HG02970 (cell line): ENCODE results near the gene F9.
A peak's percentile ranks its signal among the peaks of the same experiment; 100 is the strongest.
"Not testable (repeated sequence)": the region's sequence is repeated elsewhere in the genome, so short reads cannot be mapped to it uniquely, and the experiment has no call there.

ENCODE experiments used
- ATAC-seq: cut with Tn5 transposase; IDR thresholded peaks from one replicate; pipeline ENCODE4 v1.9.1; 2021; ENCODE audit warnings: mild to moderate bottlenecking, moderate library complexity, moderate number of reproducible peaks; ENCODE audit not compliant: unreplicated experiment, low FRiP score

Gene F9

DNA sequence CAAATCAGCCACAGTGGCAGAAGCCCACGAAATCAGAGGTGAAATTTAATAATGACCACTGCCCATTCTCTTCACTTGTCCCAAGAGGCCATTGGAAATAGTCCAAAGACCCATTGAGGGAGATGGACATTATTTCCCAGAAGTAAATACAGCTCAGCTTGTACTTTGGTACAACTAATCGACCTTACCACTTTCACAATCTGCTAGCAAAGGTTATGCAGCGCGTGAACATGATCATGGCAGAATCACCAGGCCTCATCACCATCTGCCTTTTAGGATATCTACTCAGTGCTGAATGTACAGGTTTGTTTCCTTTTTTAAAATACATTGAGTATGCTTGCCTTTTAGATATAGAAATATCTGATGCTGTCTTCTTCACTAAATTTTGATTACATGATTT, at the start of gene F9:
Gene F9 (plus strand): TSS at position 190 of the 400 bp plus-strand sequence. CDS start 26 bp downstream, at position 216.
- ATAC-seq, result no peak

DNA sequence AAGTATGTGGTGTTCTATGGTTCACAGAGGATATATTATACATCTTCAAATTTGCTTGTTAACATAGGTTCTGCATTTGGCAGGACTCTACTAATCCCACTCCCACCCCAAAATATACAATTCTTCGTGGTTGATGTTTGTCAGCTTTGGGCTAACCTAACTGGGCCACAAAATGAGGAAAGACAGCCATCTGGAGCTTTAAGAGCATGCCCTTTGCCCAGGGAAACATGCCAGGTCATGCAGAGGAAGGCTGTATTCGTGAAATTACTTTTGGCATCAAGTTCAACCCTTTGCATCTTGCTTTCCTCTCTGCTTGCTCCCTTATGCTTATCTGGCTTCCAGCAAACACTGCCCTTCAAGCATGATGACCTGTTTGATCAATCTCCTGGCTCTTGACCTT, 46.8 kb upstream of the F9 start:
- no peak for ATAC-seq

DNA sequence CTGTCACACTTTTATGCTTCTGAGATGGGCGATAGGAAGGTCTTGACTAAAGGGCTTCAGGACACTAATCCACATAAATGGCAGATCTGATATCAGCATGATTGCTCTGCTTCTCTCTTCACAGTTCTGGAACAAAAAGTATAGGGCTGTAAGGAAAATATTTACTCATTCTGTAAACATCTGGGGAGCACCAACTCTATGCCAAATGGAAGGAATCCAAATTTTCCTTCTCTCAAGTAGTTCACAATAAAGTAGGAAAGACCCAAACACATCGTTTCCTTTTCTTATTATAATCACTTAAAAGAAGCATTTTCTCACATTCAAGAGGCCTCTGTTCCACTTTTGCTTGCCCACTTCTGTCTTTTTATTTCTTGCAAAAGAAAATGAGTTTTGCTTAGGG, 45.9 kb upstream of the F9 start:
- ATAC-seq, result no peak

DNA sequence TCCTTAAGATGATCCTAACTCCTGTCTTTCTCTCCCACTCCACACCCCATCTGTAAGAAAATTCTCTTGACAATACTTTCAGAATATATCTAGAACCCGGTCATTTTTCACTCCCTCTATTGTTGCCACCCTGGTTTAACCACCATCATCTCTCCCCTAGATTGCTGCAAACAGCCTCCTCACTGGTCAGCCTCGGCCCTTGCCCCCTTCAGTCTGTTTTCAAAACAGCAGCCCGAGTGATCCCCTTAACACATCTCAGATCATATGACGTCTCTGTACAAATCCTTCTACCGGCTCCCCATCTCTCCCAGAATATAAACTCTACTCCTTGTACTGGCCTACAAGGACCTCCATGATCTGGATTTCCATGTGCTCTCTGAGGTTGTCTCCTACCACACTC, 35.2 kb upstream of the F9 start:
- no peak for ATAC-seq

DNA sequence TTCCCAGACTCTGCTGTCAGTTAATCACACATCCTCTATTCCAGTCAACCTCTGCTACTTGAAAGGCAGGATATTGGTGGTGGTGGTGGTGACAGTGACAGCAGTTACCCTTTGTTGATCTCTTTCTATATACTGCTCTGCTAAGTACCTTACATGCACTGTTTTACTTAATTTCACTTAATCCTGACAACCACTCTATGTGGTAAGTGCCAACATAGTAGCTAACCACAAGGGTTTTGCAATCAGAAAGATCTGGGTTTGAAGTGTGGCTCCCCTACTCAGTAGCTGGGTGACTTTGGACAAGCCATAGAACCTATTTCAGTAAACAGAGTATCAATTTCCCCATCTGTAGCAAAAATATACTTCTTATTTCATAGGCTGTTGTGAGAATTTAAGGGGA, 24.2 kb upstream of the F9 start:
- ATAC-seq, result no peak

DNA sequence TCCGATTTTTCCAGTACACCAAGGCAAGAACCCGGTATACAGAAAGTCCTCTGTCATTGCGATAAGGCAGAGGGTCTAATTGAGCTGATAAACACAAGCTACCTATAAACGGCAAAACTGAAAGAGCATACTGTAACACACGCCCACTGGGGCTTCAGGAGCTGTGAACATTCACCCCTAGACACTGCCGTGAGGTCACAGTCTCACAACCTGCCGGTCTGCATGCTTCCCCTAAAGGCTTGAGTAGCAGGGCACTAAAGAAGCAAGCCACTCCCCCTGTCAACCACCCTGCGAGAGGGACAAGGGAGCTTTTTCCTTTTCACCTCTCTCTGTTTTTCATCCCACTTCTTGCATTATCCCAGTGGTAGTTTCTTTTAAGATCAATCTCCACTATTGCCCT, 22.4 kb upstream of the F9 start:
- no peak for ATAC-seq

DNA sequence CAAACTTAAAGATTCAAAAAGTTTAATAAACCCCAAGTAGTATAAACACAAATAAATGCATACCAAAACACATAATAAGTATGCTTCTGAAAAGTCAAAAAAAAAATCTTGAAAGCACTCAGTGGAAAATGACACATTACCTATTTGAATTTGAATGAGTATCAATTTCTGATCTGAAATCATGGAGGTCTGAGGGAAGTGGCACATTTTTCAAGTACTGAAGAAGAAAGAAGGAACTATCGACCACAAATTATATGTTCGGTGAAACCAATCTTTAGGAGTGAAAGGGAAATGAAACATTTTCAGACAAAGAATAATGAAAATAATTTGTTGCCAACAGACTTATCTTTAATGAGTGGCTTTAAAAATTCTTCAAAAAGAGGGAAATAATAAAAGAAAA, 12.1 kb upstream of the F9 start:
- ATAC-seq, result no peak

DNA sequence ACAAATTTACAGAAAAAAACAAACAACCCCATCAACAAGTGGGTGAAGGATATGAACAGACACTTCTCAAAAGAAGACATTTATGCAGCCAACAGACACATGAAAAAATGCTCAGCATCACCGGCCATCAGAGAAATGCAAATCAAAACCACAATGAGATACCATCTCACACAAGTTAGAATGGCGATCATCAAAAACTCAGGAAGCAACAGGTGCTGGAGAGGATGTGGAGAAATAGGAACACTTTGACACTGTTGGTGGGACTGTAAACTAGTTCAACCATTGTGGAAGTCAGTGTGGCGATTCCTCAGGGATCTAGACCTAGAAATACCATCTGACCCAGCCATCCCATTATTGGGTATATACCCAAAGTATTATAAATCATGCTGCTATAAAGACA, 1.7 kb upstream of the F9 start:
- ATAC-seq, result not testable (repeated sequence)

DNA sequence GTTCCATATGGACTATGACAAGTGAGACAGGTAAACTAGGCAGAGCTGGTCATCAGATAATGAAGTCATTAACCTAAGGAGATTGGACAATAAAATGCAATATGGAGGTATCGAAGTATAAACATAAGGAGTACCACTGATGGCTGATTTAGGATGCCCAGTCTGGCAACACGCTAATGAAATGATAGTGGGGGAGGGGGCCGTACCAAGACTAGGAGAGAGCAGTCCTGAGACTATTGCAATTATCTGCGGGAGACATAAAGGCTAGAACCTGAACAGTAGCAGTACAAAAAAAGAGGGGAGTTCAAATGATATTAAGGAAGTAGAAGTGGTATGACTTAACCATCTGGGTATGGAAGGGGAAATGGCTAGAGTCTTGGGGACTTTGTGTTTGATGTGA, 2.3 kb downstream of the F9 start:
- ATAC-seq, result no peak

DNA sequence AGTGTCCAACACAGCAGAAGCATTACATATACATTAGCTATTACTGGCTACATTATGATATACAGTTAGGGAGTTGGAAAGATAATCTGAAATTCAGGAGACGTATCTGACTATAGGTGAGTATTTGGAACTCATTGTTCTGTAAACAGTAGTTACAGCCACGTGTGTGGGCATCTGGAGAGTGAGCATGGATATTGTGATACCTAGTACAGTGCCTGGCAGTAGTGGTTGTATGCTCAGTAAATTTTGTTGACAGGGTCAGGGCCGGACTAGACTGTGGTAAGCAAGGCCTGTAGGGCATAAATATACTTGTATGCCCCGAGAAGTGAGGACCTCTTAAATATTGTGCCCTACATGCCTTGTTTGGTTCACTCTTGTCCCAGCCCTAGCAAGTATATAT, 2.9 kb downstream of the F9 start:
- ATAC-seq, result no peak

DNA sequence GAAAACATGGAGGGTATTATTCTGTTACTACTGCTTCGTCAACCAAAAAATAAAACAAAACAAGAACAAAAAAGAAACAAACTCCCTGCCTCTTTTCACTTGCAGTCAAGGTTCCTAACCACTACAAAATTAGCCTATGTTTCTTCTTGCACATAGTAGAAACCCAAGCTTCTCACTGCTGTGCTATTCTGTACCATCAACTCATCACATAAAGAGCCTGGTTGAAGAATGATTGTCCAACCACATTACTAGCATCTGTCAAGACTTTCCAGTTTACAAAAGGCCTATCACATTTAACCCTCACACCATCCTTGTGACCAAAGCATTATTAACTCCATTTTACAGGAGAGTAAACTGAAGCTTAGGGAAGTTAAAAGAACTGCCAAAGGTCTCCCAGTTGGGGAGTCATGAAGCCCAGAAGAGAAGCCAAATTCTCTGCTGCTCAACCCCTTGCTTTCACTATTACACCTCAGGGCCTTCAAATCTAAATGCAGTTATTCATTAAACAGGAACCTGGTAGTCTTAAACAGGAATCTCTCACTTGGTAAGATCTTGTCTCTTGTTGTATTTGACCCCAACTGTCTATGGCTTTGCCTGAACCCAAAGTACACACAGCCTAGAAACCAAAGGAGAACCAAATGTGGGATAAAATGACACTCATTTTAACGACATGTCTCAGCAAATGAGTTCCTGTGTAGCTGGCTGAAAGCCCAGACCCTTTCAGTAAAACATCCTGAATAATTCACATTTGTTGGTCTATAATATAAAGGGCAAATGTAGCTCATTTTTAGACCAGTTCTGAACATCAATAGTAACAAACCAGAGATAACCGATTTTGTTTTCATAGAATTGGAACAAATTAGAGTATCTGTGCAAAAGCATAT, 8.6 kb downstream of the F9 start:
- peak; percentile 65 for ATAC-seq

DNA sequence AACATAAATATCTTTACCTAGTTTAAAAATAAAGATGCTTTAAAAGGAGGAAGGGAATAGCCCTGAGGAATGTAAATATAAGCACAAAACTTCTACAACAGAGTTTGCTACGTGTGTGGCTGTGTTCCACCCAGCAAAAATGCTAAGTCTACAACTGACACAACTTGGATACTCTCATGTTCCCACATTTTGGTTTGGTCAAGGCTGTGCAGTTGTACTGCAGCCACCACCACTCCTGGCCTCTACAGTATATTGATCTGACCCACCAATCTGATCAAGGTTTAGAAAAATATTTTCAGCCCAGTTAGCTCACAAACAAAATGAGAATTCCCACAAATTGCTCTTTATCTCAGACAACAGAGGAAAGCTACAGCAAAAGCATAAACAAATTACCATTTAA, 12.1 kb downstream of the F9 start:
- ATAC-seq, result no peak

DNA sequence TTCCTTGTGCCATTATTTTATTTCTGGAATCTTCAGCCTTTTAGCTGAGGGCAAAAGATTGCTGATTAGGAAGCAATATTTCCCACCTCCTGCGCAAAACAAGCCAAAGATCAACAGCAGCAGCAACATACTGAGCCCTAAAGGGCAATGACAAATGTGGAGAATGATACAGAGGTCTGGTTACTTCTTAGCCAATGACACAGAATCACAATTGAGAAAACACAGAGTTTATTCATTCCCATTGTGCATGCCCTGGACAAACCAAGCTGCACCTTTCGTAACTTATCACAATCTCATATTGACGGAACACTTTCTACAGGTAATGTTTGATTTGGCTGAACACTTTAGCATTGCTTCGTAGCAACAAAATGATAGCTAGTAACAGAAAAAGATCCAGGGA, 13.4 kb downstream of the F9 start:
- no peak for ATAC-seq

DNA sequence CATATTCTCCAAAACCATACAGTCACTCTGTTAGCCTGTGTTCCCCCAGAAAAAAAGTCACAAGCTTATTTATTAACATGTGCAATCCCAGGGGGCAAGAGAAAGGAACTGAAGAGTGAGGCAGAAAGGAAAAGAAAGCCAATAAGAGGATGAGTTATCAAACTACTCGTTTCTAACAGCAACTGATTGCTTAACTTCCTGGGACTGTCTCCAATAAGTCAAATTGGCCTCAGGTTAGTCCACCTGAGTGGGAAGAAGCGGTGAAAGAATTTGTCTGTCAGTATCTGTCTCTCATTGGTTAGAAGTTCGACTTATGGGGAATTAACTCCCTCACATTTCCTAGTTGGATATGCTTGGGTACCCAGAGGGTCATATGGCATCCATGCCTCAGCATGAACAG, 14.1 kb downstream of the F9 start:
- ATAC-seq, result no peak

DNA sequence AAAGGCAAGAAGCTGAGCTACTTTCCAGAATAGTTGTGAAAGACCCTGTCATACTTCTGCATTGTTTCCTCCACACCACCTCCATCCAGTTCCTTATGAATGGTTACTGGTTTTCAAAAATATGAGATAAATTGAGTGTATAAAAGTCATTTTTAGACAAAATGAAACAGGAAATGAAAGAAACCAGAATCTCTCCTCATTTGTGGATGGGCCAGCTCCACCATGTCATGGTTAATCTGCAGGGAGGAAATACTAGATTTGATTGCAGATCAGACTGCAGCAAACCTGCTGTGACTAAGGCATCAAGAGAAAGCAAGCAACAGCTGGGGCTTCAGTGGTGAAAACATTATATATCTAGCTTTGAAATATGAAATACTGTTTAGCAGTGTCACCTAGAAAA, 23.8 kb downstream of the F9 start:
- ATAC-seq, result peak; percentile 28

DNA sequence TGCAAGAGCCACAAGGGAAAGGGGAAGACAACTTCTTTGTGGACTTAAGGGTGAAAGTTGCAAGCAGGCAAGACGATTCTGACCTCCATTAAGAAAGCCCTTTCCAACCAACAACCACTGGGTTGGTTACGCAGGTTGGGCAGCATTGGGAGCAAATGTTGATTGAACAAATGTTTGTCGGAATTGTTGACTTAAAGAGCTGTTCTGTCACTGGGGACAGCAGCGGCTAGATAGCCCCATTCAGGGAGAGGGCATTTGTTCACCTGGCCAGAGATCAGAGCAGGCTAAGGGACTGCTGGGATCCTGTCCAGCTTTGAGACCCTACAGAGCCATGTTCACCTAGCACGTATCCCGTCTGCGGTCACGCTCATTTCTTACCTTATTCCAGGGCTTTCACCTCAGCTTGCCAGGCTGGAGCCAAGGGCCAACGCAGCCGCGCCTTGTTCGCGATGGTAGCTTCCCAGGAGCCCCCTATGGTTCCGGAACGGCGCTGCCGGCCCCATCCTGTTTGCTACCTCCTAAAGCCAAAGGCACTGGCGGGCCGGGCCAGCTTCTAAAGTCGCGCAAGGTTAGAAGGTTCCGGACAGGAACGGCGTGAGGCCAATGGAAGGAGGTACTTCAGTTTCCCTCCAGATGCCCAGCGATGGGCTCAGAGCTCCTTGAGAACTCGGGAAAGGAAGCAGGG, 24.6 kb downstream of the F9 start:
- no peak for ATAC-seq

DNA sequence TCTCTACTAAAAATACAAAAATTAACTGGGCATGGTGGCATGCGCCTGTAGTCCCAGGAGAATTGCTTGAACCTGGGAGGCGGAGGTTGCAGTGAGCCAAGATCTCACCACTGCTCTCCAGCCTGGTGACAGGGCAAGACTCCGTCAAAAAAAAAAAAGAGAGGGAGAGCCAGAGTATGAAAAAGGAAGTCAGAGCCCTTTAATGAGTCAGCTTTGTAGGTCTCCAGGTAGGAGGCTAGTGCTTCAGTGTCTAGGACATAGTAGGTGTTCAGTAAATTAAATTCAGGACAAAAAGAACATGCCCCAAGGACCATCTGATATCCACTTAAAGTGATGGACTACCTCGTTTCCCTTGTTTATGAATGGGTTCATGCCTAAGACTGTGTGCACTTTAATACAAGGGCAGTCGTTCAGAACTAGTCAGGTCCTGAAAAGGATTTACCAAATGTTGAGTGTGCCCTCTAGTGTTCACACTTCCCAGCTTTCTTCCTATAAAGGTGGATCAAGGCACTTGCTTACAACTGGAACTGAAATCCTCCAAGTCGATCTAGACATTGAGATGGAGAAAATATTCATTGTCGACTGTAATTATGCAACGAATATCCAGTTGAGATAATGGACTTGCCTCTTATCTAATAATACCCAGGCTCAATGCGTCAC, 29.0 kb downstream of the F9 start:
- no peak for ATAC-seq

DNA sequence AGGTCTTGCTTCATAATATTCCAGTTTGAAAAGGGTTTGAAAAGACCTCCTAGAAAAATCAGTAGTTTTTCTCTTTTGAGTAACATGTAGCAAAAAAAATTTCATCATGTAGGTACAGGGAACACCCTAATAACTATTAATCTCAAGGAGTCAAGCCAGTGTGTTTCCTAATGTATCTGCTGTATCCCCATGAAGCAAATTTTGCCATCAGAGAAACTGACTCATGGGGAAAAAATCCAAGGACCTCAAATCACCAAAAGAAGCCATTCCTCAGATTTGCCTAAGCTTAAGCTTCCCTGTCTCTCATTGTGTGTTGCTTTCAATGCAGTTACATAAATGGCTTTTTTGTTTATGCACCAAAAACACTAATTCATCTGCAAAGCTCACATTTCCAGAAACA, 29.7 kb downstream of the F9 start:
- ATAC-seq, result no peak

DNA sequence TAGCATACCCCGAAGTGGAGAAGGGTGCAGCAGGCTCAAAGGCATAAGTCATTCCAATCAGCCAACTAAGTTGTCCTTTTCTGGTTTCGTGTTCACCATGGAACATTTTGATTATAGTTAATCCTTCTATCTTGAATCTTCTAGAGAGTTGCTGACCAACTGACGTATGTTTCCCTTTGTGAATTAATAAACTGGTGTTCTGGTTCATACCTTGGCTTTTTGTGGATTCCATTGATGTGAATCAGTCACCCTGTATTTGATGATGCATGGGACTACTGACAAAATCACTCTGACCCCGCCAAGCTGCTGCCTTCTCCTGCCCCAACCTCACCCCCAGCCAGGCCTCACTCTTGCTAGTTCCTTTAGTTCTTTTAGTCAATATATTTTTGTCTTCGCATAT, 32.7 kb downstream of the F9 start:
- ATAC-seq, result no peak

DNA sequence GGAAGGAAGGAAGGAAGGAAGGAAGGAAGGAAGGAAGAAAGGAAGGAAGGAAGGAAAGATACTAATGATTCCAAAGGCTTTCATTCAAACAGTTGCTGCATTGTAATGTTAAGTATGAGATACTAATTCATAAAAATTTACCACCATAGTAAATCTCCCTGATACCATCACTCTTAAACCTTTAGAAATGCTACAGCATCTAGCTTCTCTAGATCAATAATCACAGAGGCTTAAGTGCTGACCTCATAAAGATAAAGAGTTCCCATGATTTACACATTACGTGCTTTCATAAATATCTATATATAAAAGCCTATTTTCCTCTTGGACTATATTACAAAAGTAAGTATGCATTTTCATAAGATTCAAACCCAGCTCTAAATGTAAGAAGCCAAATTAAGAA, 36.4 kb downstream of the F9 start:
- ATAC-seq, result no peak

DNA sequence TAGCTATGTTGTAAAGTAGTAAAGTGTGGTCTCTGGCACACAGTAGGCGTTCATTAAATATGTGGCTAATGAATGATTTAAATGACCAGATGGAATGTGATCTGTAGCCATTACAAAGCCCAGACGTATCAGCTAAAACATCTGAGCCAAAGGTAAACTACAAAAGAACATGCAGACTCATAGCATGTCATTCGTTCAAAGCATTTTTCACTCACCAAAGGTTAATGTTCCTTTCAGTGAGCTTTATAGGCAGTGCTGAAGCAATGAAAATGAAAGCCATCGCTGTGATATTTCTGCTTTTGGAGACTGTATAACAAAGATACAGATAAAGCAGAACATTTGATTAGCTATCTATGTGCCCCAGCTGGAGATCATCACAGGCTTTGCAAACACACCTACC, 50.5 kb downstream of the F9 start:
- ATAC-seq, result no peak

DNA sequence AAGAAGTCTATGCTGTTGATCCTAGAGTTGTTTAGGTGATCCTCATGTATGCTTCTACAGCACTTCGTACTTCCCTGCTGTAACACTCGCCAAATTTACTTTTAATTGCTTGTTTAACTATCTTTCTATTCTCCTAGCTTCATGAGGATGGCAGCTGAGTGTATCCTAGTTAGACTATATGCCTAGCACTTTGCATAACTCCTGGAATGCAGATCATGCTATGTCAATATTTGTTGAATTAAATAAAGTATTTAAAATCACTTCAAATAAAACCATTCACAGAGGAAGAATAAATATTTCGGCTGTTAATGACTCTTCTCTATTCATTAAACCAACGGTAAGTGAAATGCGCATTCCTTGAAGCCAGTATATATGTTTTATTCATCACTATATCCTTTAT, 55.1 kb downstream of the F9 start:
- ATAC-seq, result no peak
